ENCODE data around the gene FRS2.

The FRS2 gene

GRCh38 chr12:69513297-69513696, 43.1 kb downstream of the FRS2 start:
- Histone ChIP-seq H3K4me2 (ENCODE audit: low read depth, low read length) (no peak overlapping the region), H3K9ac (ENCODE audit: low read length) (no peak overlapping the region), H3K27ac (ENCODE audit: low read length) (no peak overlapping the region), H3K9me2 (replicated peaks; ENCODE audit: insufficient read depth, low read length) (no peaks in the 10 kb centered on the region), H3K4me3 (ENCODE audit: low read length) (no peak overlapping the region), H2AFZ (ENCODE audit: low read length) (no peak overlapping the region), H3K79me2 (ENCODE audit: low read length) (peaks cover 53% of the 10 kb centered on the region), H3K27me3 (replicated peaks; ENCODE audit: insufficient read depth, low read length) (no peaks in the 10 kb centered on the region), H3K9me3 (replicated peaks; ENCODE audit: insufficient read depth, low read length) (no peaks in the 10 kb centered on the region), H4K20me1 (ENCODE audit: insufficient read depth, low read length) (no peaks in the 10 kb centered on the region), H3K4me1 (ENCODE audit: low read length) (no peaks in the 10 kb centered on the region), H3K36me3 (replicated peaks; ENCODE audit: insufficient read depth, low read length) (no peaks in the 10 kb centered on the region), H3F3A (ENCODE audit: insufficient read depth, low read length) (no peaks in the 10 kb centered on the region)
- no peak for DNase-seq
- TF ChIP-seq EZH2phosphoT487 (IDR thresholded peaks at IDR 0.05; ENCODE audit: low read length) (no peak), CTCF (IDR thresholded peaks at IDR 0.05; ENCODE audit: low read length) (no peak), EZH2 (optimal IDR thresholded peaks at IDR 0.05; ENCODE audit: low read depth, low read length) (no peak)

- Histone ChIP-seq H3K4me3 (ENCODE audit: low read length) (no peak overlapping the region), H3K4me1 (ENCODE audit: low read length) (no peaks in the 10 kb centered on the region), H3K9ac (ENCODE audit: low read length) (no peak overlapping the region), H3K9me2 (replicated peaks; ENCODE audit: insufficient read depth, low read length) (no peaks in the 10 kb centered on the region), H3K4me2 (ENCODE audit: low read depth, low read length) (no peak overlapping the region), H3K9me3 (replicated peaks; ENCODE audit: insufficient read depth, low read length) (no peaks in the 10 kb centered on the region), H3F3A (ENCODE audit: insufficient read depth, low read length) (no peaks in the 10 kb centered on the region), H4K20me1 (ENCODE audit: insufficient read depth, low read length) (no peaks in the 10 kb centered on the region), H3K79me2 (ENCODE audit: low read length) (peaks cover 58% of the 10 kb centered on the region), H3K27me3 (replicated peaks; ENCODE audit: insufficient read depth, low read length) (no peaks in the 10 kb centered on the region), H3K27ac (ENCODE audit: low read length) (no peak overlapping the region), H2AFZ (ENCODE audit: low read length) (no peak overlapping the region), H3K36me3 (replicated peaks; ENCODE audit: insufficient read depth, low read length) (no peaks in the 10 kb centered on the region)
- TF ChIP-seq EZH2phosphoT487 (IDR thresholded peaks at IDR 0.05; ENCODE audit: low read length) (no peak), EZH2 (optimal IDR thresholded peaks at IDR 0.05; ENCODE audit: low read depth, low read length) (no peak), CTCF (IDR thresholded peaks at IDR 0.05; ENCODE audit: low read length) (no peak)
- DNase-seq = no peak
Measured at GRCh38 chr12:69514111-69514510, 43.9 kb downstream of the FRS2 start.

GRCh38 chr12:69514845-69515244, 44.7 kb downstream of the FRS2 start:
- Histone ChIP-seq H2AFZ (ENCODE audit: low read length) (no peak overlapping the region), H3K9me2 (replicated peaks; ENCODE audit: insufficient read depth, low read length) (no peaks in the 10 kb centered on the region), H4K20me1 (ENCODE audit: insufficient read depth, low read length) (no peaks in the 10 kb centered on the region), H3K4me1 (ENCODE audit: low read length) (no peaks in the 10 kb centered on the region), H3K4me3 (ENCODE audit: low read length) (no peak overlapping the region), H3K27me3 (replicated peaks; ENCODE audit: insufficient read depth, low read length) (no peaks in the 10 kb centered on the region), H3K4me2 (ENCODE audit: low read depth, low read length) (no peak overlapping the region), H3K9me3 (replicated peaks; ENCODE audit: insufficient read depth, low read length) (no peaks in the 10 kb centered on the region), H3K79me2 (ENCODE audit: low read length) (peaks cover 61% of the 10 kb centered on the region), H3K9ac (ENCODE audit: low read length) (no peak overlapping the region), H3K27ac (ENCODE audit: low read length) (no peak overlapping the region), H3F3A (ENCODE audit: insufficient read depth, low read length) (no peaks in the 10 kb centered on the region), H3K36me3 (replicated peaks; ENCODE audit: insufficient read depth, low read length) (no peaks in the 10 kb centered on the region)
- no peak for TF ChIP-seq EZH2 (optimal IDR thresholded peaks at IDR 0.05; ENCODE audit: low read depth, low read length)
- TF ChIP-seq CTCF (IDR thresholded peaks at IDR 0.05; ENCODE audit: low read length) = no peak
- TF ChIP-seq EZH2phosphoT487 (IDR thresholded peaks at IDR 0.05; ENCODE audit: low read length) = no peak
- no peak for DNase-seq

Data from MM.1S (cell line).